Gastroesophageal sphincter (tissue), 4 donors: Measurements from ENCODE around the gene FAM168A. TPM values are rescaled to one million over a fixed set of nuclear protein-coding genes. Genes with fewer than 3 reads are reported as not detected.
A peak's percentile ranks its signal among the peaks of the same experiment; 100 is the strongest.

ENCODE experiments used
- ATAC-seq: fragments of 150-250 bp; one replicate; pipeline ENCODE4 v1.9.1; 2016; ENCODE audit warnings: mild to moderate bottlenecking, moderate library complexity
- H3K27ac ChIP-seq, 4 donors: fragments of 200-600 bp; sonication (generic) in 3 of 4; 1 replicate in 3 of 4; 2 replicates in 1 of 4; pipeline ENCODE4 v1.5.1; 2016 to 2019
- H3K27me3 ChIP-seq: fragments of 200-600 bp; sonication (generic); one replicate; pipeline ENCODE4 v1.5.1; 2019
- H3K36me3 ChIP-seq, 2 donors: fragments of 200-600 bp; sonication (generic); one replicate each; pipeline ENCODE4 v1.5.1; 2019; ENCODE audit warnings: control low read depth in 1 of 2
- H3K4me1 ChIP-seq, 3 donors: fragments of 200-600 bp; sonication (generic); 1 replicate in 2 of 3; 2 replicates in 1 of 3; pipeline ENCODE4 v1.5.1; 2016 to 2019; ENCODE audit warnings: control low read depth in 2 of 3
- H3K4me3 ChIP-seq, 2 donors: fragments of 200-600 bp; sonication (generic); one replicate each; pipeline ENCODE4 v1.5.1; 2019; ENCODE audit warnings: mild to moderate bottlenecking in 1 of 2, moderate library complexity in 1 of 2
- H3K9me3 ChIP-seq, 3 donors: fragments of 200-600 bp; sonication (generic); one replicate each; pipeline ENCODE4 v1.5.1; 2017 to 2019; ENCODE audit warnings: control low read depth in 2 of 3
- CTCF ChIP-seq, 4 experiments: fragments of 200-600 bp in 2 of 4; fragments of 450-650 bp in 2 of 4; sonication (generic) in 1 of 4; IDR thresholded peaks; one replicate each; pipeline ENCODE4 v1.5.1; 2017 to 2019; ENCODE audit warnings: antibody characterized with exemption in 4 of 4, mild to moderate bottlenecking in 2 of 4, moderate library complexity in 2 of 4
- EP300 ChIP-seq: sonication (generic); formaldehyde crosslinking; IDR thresholded peaks from one replicate; pipeline ENCODE4 v1.6.1; 2017; ENCODE audit warnings: antibody characterized with exemption, mild to moderate bottlenecking
- POLR2A ChIP-seq, 2 donors: fragments of 450-650 bp; IDR thresholded peaks; one replicate each; pipeline ENCODE4 v1.6.1; 2017; ENCODE audit warnings: antibody characterized with exemption in 2 of 2, mild to moderate bottlenecking in 2 of 2, moderate library complexity in 1 of 2
- POLR2AphosphoS5 ChIP-seq: sonication (generic); formaldehyde crosslinking; IDR thresholded peaks from one replicate; pipeline ENCODE4 v1.6.1; 2017; ENCODE audit warnings: antibody characterized with exemption
- WGBS, 2 donors: methylation state at CpG; one replicate each; pipeline ENCODE4 v1.1.5; 2018; ENCODE audit warnings: low coverage in 1 of 2; 5-methylcytosine and 5-hydroxymethylcytosine counted together
- total RNA-seq, 4 donors: library from RNA; depleted of rRNA; stranded (reverse); fragments of >200 nt; gene quantifications; one replicate each; pipeline ENCODE4 v1.1.0, GENCODE V29; 2016

The FAM168A gene
- total RNA-seq, 4 donors from 2014 or later: 27.5 to 51.8 (median 42.0) TPM

DNA sequence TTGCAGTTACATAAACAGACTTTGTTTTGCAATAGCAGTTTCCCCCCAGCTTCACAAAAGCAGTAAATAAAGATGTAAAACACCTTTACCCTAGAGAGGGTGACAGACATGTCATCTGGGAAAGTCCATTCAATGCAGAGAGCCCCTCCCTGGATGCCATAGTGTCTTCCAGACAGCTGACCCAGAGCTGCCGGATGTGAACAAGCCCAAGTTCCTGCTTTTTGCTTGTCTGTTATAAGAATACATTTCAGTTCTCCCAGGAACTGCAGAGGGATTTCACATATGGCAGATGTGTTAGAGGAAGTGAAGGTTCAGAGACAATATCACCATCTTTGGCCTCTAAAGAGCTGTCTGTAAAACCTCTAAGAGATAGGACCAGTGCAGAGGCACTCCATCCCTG is 172.8 kb downstream of the FAM168A start:
- WGBS, 2 donors: 50 to 82% methylated on average over 1 of the region's 1 CpG
- Histone ChIP-seq H3K4me3 (no peak overlapping the region), H3K27me3 (no peaks in the 10 kb centered on the region), H3K36me3 (peaks cover 0 to 5% of the 10 kb centered on the region in 2 donors), H3K4me1 (peaks cover 0 to 25% (median 0%) of the 10 kb centered on the region in 3 donors), H3K27ac (peak overlapping the region in 2 of 4 donors; percentile 7 to 48), H3K9me3 (no peaks in the 10 kb centered on the region)
- TF ChIP-seq CTCF (IDR thresholded peaks at IDR 0.05): no peak
- no peak for ATAC-seq

DNA sequence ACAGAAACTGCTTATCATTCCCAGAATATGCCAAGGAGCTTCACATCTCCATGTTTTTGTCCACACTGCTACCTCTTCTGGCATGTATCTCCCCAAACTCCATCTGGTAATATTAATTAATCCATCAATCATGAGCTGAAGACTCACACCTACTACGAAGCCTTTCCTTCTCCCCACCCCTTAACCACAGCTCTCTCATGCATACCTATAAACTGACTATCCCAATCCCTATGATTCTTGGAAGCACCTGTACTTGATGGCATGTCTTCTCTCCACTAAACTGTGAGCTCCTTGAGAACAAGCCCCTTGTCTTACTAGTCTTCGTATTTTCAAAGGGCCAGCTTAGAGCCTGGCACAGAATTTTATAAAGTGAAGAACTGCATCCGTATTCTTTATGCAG is 174.4 kb downstream of the FAM168A start:
- peaks cover 0 to 15% (median 0%) of the 10 kb centered on the region in 3 donors for H3K4me1 ChIP-seq
- H3K4me3 ChIP-seq: no peak overlapping the region
- no peaks in the 10 kb centered on the region for H3K9me3 ChIP-seq
- ATAC-seq: no peak
- TF ChIP-seq CTCF (IDR thresholded peaks at IDR 0.05) (no peak), POLR2AphosphoS5 (no peak), EP300 (no peak), POLR2A (IDR thresholded peaks at IDR 0.05) (no peak)
- H3K36me3 ChIP-seq: peaks cover 0 to 9% of the 10 kb centered on the region in 2 donors
- 90 to 92% methylated on average over 3 of the region's 3 CpGs for WGBS, 2 donors
- H3K27ac ChIP-seq: no peak overlapping the region
- H3K27me3 ChIP-seq: no peaks in the 10 kb centered on the region

DNA sequence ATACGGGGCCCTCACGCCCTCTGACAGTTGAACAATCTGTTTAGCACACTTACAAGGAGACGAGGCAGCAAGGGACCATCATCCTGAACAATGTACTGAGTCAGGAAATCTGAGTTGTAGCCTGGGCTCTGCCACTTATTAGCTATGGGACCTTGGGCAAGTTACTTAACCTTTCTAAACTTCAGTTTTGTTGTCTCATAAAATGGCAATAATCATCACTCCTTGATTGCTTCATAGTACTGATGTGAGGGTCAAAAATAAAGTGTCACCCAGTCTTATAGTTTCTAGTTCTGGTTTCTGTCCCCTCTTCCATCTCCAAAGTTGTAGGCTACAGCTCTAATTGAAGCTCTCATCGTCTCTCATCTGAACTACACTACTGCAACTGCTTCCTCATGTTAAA is 175.0 kb downstream of the FAM168A start:
- H3K36me3 ChIP-seq: peaks cover 0 to 16% of the 10 kb centered on the region in 2 donors
- TF ChIP-seq POLR2A (IDR thresholded peaks at IDR 0.05) (no peak), CTCF (IDR thresholded peaks at IDR 0.05) (no peak), EP300 (no peak), POLR2AphosphoS5 (no peak)
- no peak overlapping the region for H3K27ac ChIP-seq
- no peak overlapping the region for H3K4me3 ChIP-seq
- H3K9me3 ChIP-seq: no peaks in the 10 kb centered on the region
- no peak for ATAC-seq
- 83 to 96% methylated on average over 1 to 2 of the region's 4 CpGs for WGBS, 2 donors
- peaks cover 0 to 15% (median 0%) of the 10 kb centered on the region in 3 donors for H3K4me1 ChIP-seq
- no peaks in the 10 kb centered on the region for H3K27me3 ChIP-seq

GRCh38 chr11:73420136-73420535 is 177.8 kb downstream of the FAM168A start:
- Histone ChIP-seq H3K4me1 (peaks cover 0 to 9% (median 2%) of the 10 kb centered on the region in 3 donors), H3K27me3 (no peaks in the 10 kb centered on the region), H3K27ac (no peak overlapping the region), H3K4me3 (no peak overlapping the region), H3K36me3 (peaks cover 0 to 20% of the 10 kb centered on the region in 2 donors), H3K9me3 (no peaks in the 10 kb centered on the region)
- no peak for ATAC-seq
- no peak for TF ChIP-seq EP300
- TF ChIP-seq POLR2A (IDR thresholded peaks at IDR 0.05): no peak

DNA sequence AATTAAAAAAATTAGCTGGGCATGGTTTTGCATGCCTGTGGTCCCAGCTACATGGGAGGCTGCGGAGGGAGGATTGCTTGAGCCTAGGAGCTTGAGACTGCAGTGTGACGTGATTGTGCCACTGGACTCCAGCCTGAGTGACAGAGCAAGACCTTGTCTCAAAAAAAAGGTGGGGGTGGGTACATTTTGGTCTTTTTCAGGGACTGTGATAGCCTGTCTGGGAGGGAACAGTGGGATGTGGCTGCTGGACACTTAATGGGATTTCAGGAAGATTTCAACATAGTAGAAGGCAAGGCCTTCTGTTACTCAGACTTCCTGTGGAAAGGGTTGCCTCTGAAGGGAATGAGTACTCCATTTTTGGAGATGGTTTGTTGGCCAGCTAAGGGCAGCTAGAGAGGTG is 181.1 kb downstream of the FAM168A start:
- TF ChIP-seq EP300: no peak
- TF ChIP-seq CTCF (IDR thresholded peaks at IDR 0.05): no peak
- no peak for TF ChIP-seq POLR2AphosphoS5
- TF ChIP-seq POLR2A (IDR thresholded peaks at IDR 0.05): no peak
- ATAC-seq: no peak
- Histone ChIP-seq H3K27me3 (no peaks in the 10 kb centered on the region), H3K4me1 (peaks cover 0 to 22% (median 9%) of the 10 kb centered on the region in 3 donors), H3K4me3 (no peak overlapping the region), H3K27ac (no peak overlapping the region), H3K36me3 (peaks cover 0 to 20% of the 10 kb centered on the region in 2 donors), H3K9me3 (no peaks in the 10 kb centered on the region)
- 100% methylated on average over 2 of the region's 2 CpGs; no CpG with 5 or more reads in 1 of the 2 donors for WGBS, 2 donors
